SH-SY5Y (cell line): ENCODE results near the gene CDK14.

Experiments used
- GATA2 ChIP-seq: IDR thresholded peaks from 2 replicates; pipeline ENCODE4 v1.6.1; 2011; ENCODE audit warnings: mild to moderate bottlenecking, low read depth, low read length
- GATA3 ChIP-seq: IDR thresholded peaks from 2 replicates; pipeline ENCODE4 v1.6.1; 2011; ENCODE audit warnings: low read depth, mild to moderate bottlenecking, low read length, moderate library complexity

DNA sequence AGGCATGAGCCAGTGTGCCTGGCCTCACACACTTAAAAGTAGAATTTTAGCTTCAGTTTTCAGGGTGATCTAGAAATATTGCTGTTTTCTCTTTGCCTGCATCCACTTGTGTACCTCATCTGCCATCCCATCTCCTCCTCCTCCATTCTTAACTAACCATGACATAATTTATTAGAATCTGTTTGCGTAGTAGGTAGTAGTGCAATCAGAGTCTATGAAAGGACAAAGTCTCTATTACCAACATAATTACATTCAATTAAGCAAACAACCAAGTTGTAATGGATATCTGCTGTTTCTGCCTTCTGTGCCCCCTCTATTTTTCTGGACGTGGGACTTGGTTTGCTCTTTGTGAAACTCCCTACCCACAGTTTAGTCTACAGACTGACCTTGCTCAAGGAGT is 72.9 kb downstream of the CDK14 start:
- no peak for TF ChIP-seq GATA3
- TF ChIP-seq GATA2 = no peak
